H1 (cell line): ENCODE measurements around the gene COL12A1. TPM values are rescaled to one million over a fixed set of nuclear protein-coding genes. Genes with fewer than 3 reads are reported as not detected.

Experiments
- CTCF ChIA-PET: fragments of 300-600 bp; sonication (Branson Sonifier 250); formaldehyde crosslinking; loops from one replicate; lab custom pipeline; 2021; ENCODE audit not compliant: partially characterized antibody; lab: Charles Lee
- POLR2A ChIA-PET: fragments of 300-600 bp; sonication (Branson Sonifier 250); formaldehyde crosslinking; loops from one replicate; lab custom pipeline; 2021; ENCODE audit warnings: inconsistent platforms; ENCODE audit not compliant: partially characterized antibody; lab: Charles Lee
- DNase-seq, 2 experiments: peaks; one replicate each; pipeline versions ENCODE4 v3.0.0 to v3.0.0-alpha.2; 2010 to 2022; ENCODE audit warnings: low spot score in 2 of 2, low read depth in 1 of 2, mixed read lengths in 1 of 2
- FAIRE-seq: peaks from 2 replicates; lab custom pipeline; 2011; peaks lifted over from hg19 to GRCh38; lab: Jason Lieb, UNC
- H2AFZ ChIP-seq: 2 replicates; pipeline ENCODE4 v1.8.1; 2012; ENCODE audit warnings: low read length, inconsistent platforms
- H2AK5ac ChIP-seq: 2 replicates; pipeline ENCODE4 v1.6.1; 2013; ENCODE audit warnings: low read depth, low read length
- H2BK120ac ChIP-seq: replicated peaks from 2 replicates; pipeline ENCODE3; 2013; ENCODE audit warnings: low read depth, low read length, inconsistent platforms
- H2BK12ac ChIP-seq: 2 replicates; pipeline ENCODE4 v1.6.1; 2013; ENCODE audit warnings: low read depth, low read length
- H2BK15ac ChIP-seq: 2 replicates; pipeline ENCODE4 v1.6.1; 2013; ENCODE audit warnings: low read length
- H2BK20ac ChIP-seq: 2 replicates; pipeline ENCODE4 v1.6.1; 2013; ENCODE audit warnings: low read length
- H2BK5ac ChIP-seq: 2 replicates; pipeline ENCODE4 v1.6.1; 2013; ENCODE audit warnings: low read depth, low read length
- H3K14ac ChIP-seq: 2 replicates; pipeline ENCODE4 v1.6.1; 2013; ENCODE audit warnings: inconsistent platforms; ENCODE audit not compliant: insufficient read length
- H3K18ac ChIP-seq: 2 replicates; pipeline ENCODE4 v1.6.1; 2013; ENCODE audit warnings: low read length; ENCODE audit errors: extremely low read depth
- H3K23ac ChIP-seq: 2 replicates; pipeline ENCODE4 v1.6.1; 2013; ENCODE audit warnings: inconsistent platforms; ENCODE audit not compliant: insufficient read length
- H3K23me2 ChIP-seq: 2 replicates; pipeline ENCODE4 v1.6.1; 2013; ENCODE audit warnings: low read depth, low read length
- H3K27ac ChIP-seq: 2 replicates; pipeline ENCODE4 v1.6.1; 2011; ENCODE audit warnings: low read depth, low read length, inconsistent platforms
- H3K27me3 ChIP-seq, 4 experiments: replicated peaks in 1 of 4; 1 replicate in 1 of 4; 2 replicates in 3 of 4; pipeline versions ENCODE4 v1.6.1 to v1.8.1; 2011 to 2013; ENCODE audit warnings: low read length in 3 of 4, mild to moderate bottlenecking in 3 of 4, inconsistent platforms in 2 of 4, mixed read lengths in 2 of 4, moderate library complexity in 1 of 4; ENCODE audit not compliant: control insufficient read depth in 3 of 4, insufficient read depth in 3 of 4; ENCODE audit errors: extremely low read depth in 1 of 4
- H3K36me3 ChIP-seq, 4 experiments: 2 replicates each; pipeline versions ENCODE4 v1.6.1 to v1.8.1; 2011 to 2013; ENCODE audit warnings: mild to moderate bottlenecking in 4 of 4, low read length in 3 of 4, moderate library complexity in 2 of 4, control low read depth in 1 of 4, inconsistent platforms in 1 of 4; ENCODE audit not compliant: insufficient read depth in 4 of 4, control insufficient read depth in 2 of 4
- H3K4ac ChIP-seq: replicated peaks from 2 replicates; pipeline ENCODE3; 2013; ENCODE audit warnings: low read length, low read depth, mixed read lengths, inconsistent platforms; ENCODE audit not compliant: insufficient read length
- H3K4me1 ChIP-seq, 4 experiments: replicated peaks in 1 of 4; 1 replicate in 1 of 4; 2 replicates in 3 of 4; pipeline versions ENCODE4 v1.6.1 to v1.8.1; 2011 to 2013; ENCODE audit warnings: low read length in 3 of 4, inconsistent platforms in 2 of 4, mixed read lengths in 1 of 4; ENCODE audit not compliant: insufficient read depth in 4 of 4, control insufficient read depth in 3 of 4
- H3K4me2 ChIP-seq, 2 experiments: 2 replicates each; pipeline versions ENCODE4 v1.6.1 to v1.8.1; 2011 to 2013; ENCODE audit warnings: low read depth in 2 of 2, low read length in 2 of 2, control low read depth in 1 of 2, inconsistent platforms in 1 of 2, mild to moderate bottlenecking in 1 of 2; ENCODE audit not compliant: insufficient read depth in 1 of 2
- H3K4me3 ChIP-seq, 4 experiments: fragments of 200-600, 300-600 bp in 1 of 4; sonication (generic), shearing (Covaris generic), sonication (Bioruptor Twin) in 1 of 4; 2 replicates each; pipeline versions ENCODE4 v1.5.1 to v1.8.1; 2011 to 2016; ENCODE audit warnings: low read length in 4 of 4, low read depth in 3 of 4, control low read depth in 2 of 4, inconsistent platforms in 2 of 4, mild to moderate bottlenecking in 2 of 4, mixed read lengths in 1 of 4, moderate library complexity in 1 of 4; ENCODE audit not compliant: insufficient read depth in 2 of 4; ENCODE audit errors: extremely low read depth in 1 of 4
- H3K56ac ChIP-seq: replicated peaks from 2 replicates; pipeline ENCODE3; 2013; ENCODE audit warnings: low read depth, mild to moderate bottlenecking, mixed read lengths, low read length, inconsistent platforms; ENCODE audit not compliant: insufficient read length
- H3K79me1 ChIP-seq: 2 replicates; pipeline ENCODE4 v1.6.1; 2013; ENCODE audit warnings: low read depth, low read length, control low read depth
- H3K79me2 ChIP-seq, 2 experiments: 2 replicates each; pipeline versions ENCODE4 v1.6.1 to v1.8.1; 2012 to 2013; ENCODE audit warnings: low read length in 2 of 2, mild to moderate bottlenecking in 2 of 2, inconsistent platforms in 1 of 2; ENCODE audit not compliant: insufficient read depth in 2 of 2, control insufficient read depth in 1 of 2
- H3K9ac ChIP-seq, 4 experiments: replicated peaks in 1 of 4; 1 replicate in 1 of 4; 2 replicates in 3 of 4; pipeline versions ENCODE4 v1.6.1 to v1.8.1; 2011 to 2013; ENCODE audit warnings: low read depth in 3 of 4, low read length in 3 of 4, control low read depth in 2 of 4, mild to moderate bottlenecking in 2 of 4, moderate library complexity in 2 of 4, inconsistent platforms in 1 of 4; ENCODE audit errors: extremely low read depth in 1 of 4
- H3K9me3 ChIP-seq, 2 experiments: 2 replicates each; pipeline versions ENCODE4 v1.6.1 to v1.8.1; 2012 to 2013; ENCODE audit warnings: mild to moderate bottlenecking in 2 of 2, moderate library complexity in 2 of 2, control low read depth in 1 of 2, inconsistent platforms in 1 of 2, low read depth in 1 of 2, low read length in 1 of 2, mixed read lengths in 1 of 2; ENCODE audit not compliant: insufficient read depth in 2 of 2
- H4K20me1 ChIP-seq, 2 experiments: replicated peaks in 1 of 2; 2 replicates each; pipeline versions ENCODE3 to v1.8.1; 2011 to 2013; ENCODE audit warnings: inconsistent platforms in 2 of 2, low read length in 2 of 2, mild to moderate bottlenecking in 1 of 2; ENCODE audit not compliant: insufficient read depth in 2 of 2, control insufficient read depth in 1 of 2
- H4K5ac ChIP-seq: 2 replicates; pipeline ENCODE4 v1.6.1; 2013; ENCODE audit warnings: low read length, low read depth, mixed read lengths, inconsistent platforms; ENCODE audit not compliant: insufficient read length
- H4K8ac ChIP-seq: 2 replicates; pipeline ENCODE4 v1.8.0; 2013; ENCODE audit warnings: mild to moderate bottlenecking, moderate library complexity, low read length, inconsistent platforms; ENCODE audit not compliant: insufficient read depth; ENCODE audit errors: extremely low read depth
- H4K91ac ChIP-seq: replicated peaks from 2 replicates; pipeline ENCODE3; 2013; ENCODE audit warnings: low read length, mixed read lengths, inconsistent platforms; ENCODE audit not compliant: insufficient read length
- ATF2 ChIP-seq: IDR thresholded peaks from 2 replicates; pipeline ENCODE4 v1.6.1; 2012; ENCODE audit warnings: low read length, inconsistent platforms
- E2F6 ChIP-seq: IDR thresholded peaks from 2 replicates; pipeline ENCODE4 v1.6.1; 2012; ENCODE audit warnings: inconsistent platforms
- GTF2F1 ChIP-seq: IDR thresholded peaks from 2 replicates; pipeline ENCODE4 v1.6.1; 2012; ENCODE audit warnings: low read depth, low read length, improper control_type of control experiment, borderline replicate concordance
- POU5F1 ChIP-seq: IDR thresholded peaks from 2 replicates; pipeline ENCODE4 v1.6.1; 2011; ENCODE audit warnings: low read depth, mild to moderate bottlenecking, low read length, moderate library complexity
- SIRT6 ChIP-seq: IDR thresholded peaks from one replicate; pipeline ENCODE4 v1.7.1; 2012; ENCODE audit warnings: low read length, inconsistent platforms
- TAF1 ChIP-seq: IDR thresholded peaks from 2 replicates; pipeline ENCODE4 v1.6.1; 2011; ENCODE audit warnings: mild to moderate bottlenecking, low read depth, low read length
- WGBS, 2 experiments: shearing (Covaris generic) in 1 of 2; methylation state at CpG; one replicate each; pipeline versions ENCODE4 v1.1.6 to v1.1.7; 2013 to 2015; ENCODE audit warnings: low lambda C conversion rate in 2 of 2, mixed read lengths in 2 of 2, inconsistent platforms in 1 of 2, low coverage in 1 of 2, missing lambda C conversion rate in 1 of 2; ENCODE audit not compliant: insufficient replicate concordance in 2 of 2, insufficient coverage in 1 of 2, insufficient read length in 1 of 2; ENCODE audit errors: extremely low coverage in 1 of 2, missing lambda C conversion rate in 1 of 2; 5-methylcytosine and 5-hydroxymethylcytosine counted together
- polyA plus RNA-seq, 7 experiments: library from polyadenylated mRNA; depleted of rRNA in 3 of 7; stranded (reverse) in 5 of 7; unstranded in 2 of 7; fragments of >200 nt in 5 of 7; fragments of 200-250 nt in 2 of 7; gene quantifications; 1 replicate in 5 of 7; 2 replicates in 1 of 7; 4 replicates in 1 of 7; pipeline versions ENCODE4 v1.2.1 to v1.2.3, GENCODE V29; 2011 to 2013; ENCODE audit warnings: missing spikeins in 2 of 7, mixed read lengths in 2 of 7
- total RNA-seq: library from RNA; stranded (reverse); fragmentation: NEBNext Ultra II Directional; extraction: Animal tissue kit (Norgen Biotek cat#: 25700); gene quantifications from 2 replicates; pipeline ENCODE4 v1.2.1, GENCODE V29; 2021

The COL12A1 gene
- total and polyA plus RNA-seq, 2 of the 8 experiments (the other 6 are each of a cell fraction or from before 2014, with no cell fraction given): 1.4 to 4.7 TPM

- no peak overlapping the region for H2BK20ac ChIP-seq
- H2BK5ac ChIP-seq: no peak overlapping the region
- no peak overlapping the region for H3K4me3 ChIP-seq
- H3K9me3 ChIP-seq: no peaks in the 10 kb centered on the region
- H4K8ac ChIP-seq: no peak overlapping the region; the same call in 1 of the 2 replicates
- POLR2A ChIA-PET: no interaction called here
- no peak overlapping the region for H4K5ac ChIP-seq
- no peak overlapping the region for H4K91ac ChIP-seq
- H2AFZ ChIP-seq: no peak overlapping the region
- H3K4me1 ChIP-seq: no peaks in the 10 kb centered on the region
- no peaks in the 10 kb centered on the region for H3K79me2 ChIP-seq
- DNase-seq: no peak
- H3K79me1 ChIP-seq: no peaks in the 10 kb centered on the region
- no peak overlapping the region for H3K14ac ChIP-seq
- no peak overlapping the region for H3K18ac ChIP-seq
- no peak overlapping the region for H2AK5ac ChIP-seq
- no peaks in the 10 kb centered on the region for H3K36me3 ChIP-seq
- H3K4me2 ChIP-seq: no peak overlapping the region
- no peaks in the 10 kb centered on the region for H4K20me1 ChIP-seq
- H2BK15ac ChIP-seq: no peak overlapping the region
- H3K27ac ChIP-seq: no peak overlapping the region
- CTCF ChIA-PET: interaction anchor here (4.3 kb wide), 1 partner anchor 55 kb away, joined by 25 read pairs; no protein-coding TSS in a partner anchor
- no peak overlapping the region for H2BK120ac ChIP-seq
- no peak overlapping the region for H3K56ac ChIP-seq
- 90% methylated on average over 1 of the region's 1 CpG; no CpG with 5 or more reads in 1 of the 2 experiments for WGBS, 2 experiments
- H3K9ac ChIP-seq: no peak overlapping the region
- no peaks in the 10 kb centered on the region; a peak in 1 of 7 replicates for H3K27me3 ChIP-seq
- no peaks in the 10 kb centered on the region for H3K23me2 ChIP-seq
- no peak overlapping the region for H3K4ac ChIP-seq
- FAIRE-seq: no peak
- H3K23ac ChIP-seq: no peak overlapping the region
- H2BK12ac ChIP-seq: no peak overlapping the region
- TF ChIP-seq TAF1 (no peak), ATF2 (no peak), GTF2F1 (no peak), SIRT6 (no peak), POU5F1 (no peak), E2F6 (no peak)
These were observed 50.9 kb downstream of the COL12A1 start for GRCh38 chr6:75154973-75155372.
